SK-N-SH (cell line): ENCODE results near the gene CYP8B1. TPM values are rescaled to one million over a fixed set of nuclear protein-coding genes. Genes with fewer than 3 reads are reported as not detected.

ENCODE experiments used
- CTCF ChIA-PET: fragments of 300-600, 350-600 bp; formaldehyde crosslinking; extraction: SDS; loops from one replicate; lab custom pipeline; 2021; lab: Yijun Ruan, JAX
- POLR2A ChIA-PET: fragments of 350-600 bp; sonication (Branson Sonifier 250); formaldehyde crosslinking; extraction: SDS; loops from one replicate; lab custom pipeline; 2020; ENCODE audit warnings: antibody characterized with exemption, inconsistent platforms; lab: Yijun Ruan, JAX
- DNase-seq: peaks from one replicate; pipeline ENCODE4 v3.0.0; 2012
- H2AFZ ChIP-seq: fragments of 200-600 bp; sonication (generic); 2 replicates; pipeline ENCODE4 v1.8.1; 2016; ENCODE audit warnings: antibody characterized with exemption, mild to moderate bottlenecking, low read depth
- H3F3A ChIP-seq: fragments of 200-600 bp; sonication (generic); replicated peaks from 2 replicates; pipeline ENCODE3; 2016; ENCODE audit warnings: antibody characterized with exemption, mild to moderate bottlenecking; ENCODE audit not compliant: insufficient read depth
- H3K27ac ChIP-seq, 2 experiments: fragments of 200-500 bp in 1 of 2; fragments of 200-600 bp in 1 of 2; sonication (Bioruptor generic) in 1 of 2; sonication (generic), shearing (Covaris generic) in 1 of 2; 2 replicates each; pipeline versions ENCODE4 v1.5.1 to v1.6.1; 2014 to 2016; ENCODE audit warnings: low read depth in 2 of 2, inconsistent platforms in 1 of 2, low read length in 1 of 2, mild to moderate bottlenecking in 1 of 2, mixed read lengths in 1 of 2
- H3K27me3 ChIP-seq: fragments of 200-600 bp; sonication (generic), shearing (Covaris generic); 2 replicates; pipeline ENCODE4 v1.6.1; 2016; ENCODE audit warnings: mixed run types; ENCODE audit not compliant: insufficient read depth
- H3K36me3 ChIP-seq, 2 experiments: fragments of 200-500 bp in 1 of 2; fragments of 200-600 bp in 1 of 2; sonication (Bioruptor generic) in 1 of 2; sonication (generic) in 1 of 2; replicated peaks in 1 of 2; 2 replicates each; pipeline versions ENCODE3 to v1.5.1; 2014 to 2016; ENCODE audit warnings: low read length in 1 of 2, mild to moderate bottlenecking in 1 of 2; ENCODE audit not compliant: insufficient read depth in 2 of 2, control insufficient read depth in 1 of 2
- H3K4me1 ChIP-seq, 2 experiments: fragments of 200-500 bp in 1 of 2; fragments of 200-600 bp in 1 of 2; sonication (Bioruptor generic) in 1 of 2; sonication (generic), shearing (Covaris generic) in 1 of 2; 2 replicates each; pipeline versions ENCODE4 v1.5.1 to v1.6.1; 2014 to 2016; ENCODE audit warnings: low read depth in 1 of 2, low read length in 1 of 2, mixed run types in 1 of 2; ENCODE audit not compliant: insufficient read depth in 2 of 2, control insufficient read depth in 1 of 2
- H3K4me2 ChIP-seq: fragments of 200-600 bp; sonication (generic), shearing (Covaris generic); 2 replicates; pipeline ENCODE4 v1.6.1; 2017; ENCODE audit warnings: mixed run types
- H3K4me3 ChIP-seq, 2 experiments: fragments of 200-500 bp in 1 of 2; fragments of 200-600 bp in 1 of 2; sonication (Bioruptor generic) in 1 of 2; sonication (generic), shearing (Covaris generic) in 1 of 2; 2 replicates each; pipeline versions ENCODE4 v1.5.1 to v1.8.1; 2014 to 2016; ENCODE audit warnings: low read depth in 2 of 2, inconsistent platforms in 1 of 2, low read length in 1 of 2, mild to moderate bottlenecking in 1 of 2, mixed read lengths in 1 of 2, moderate library complexity in 1 of 2
- H3K79me2 ChIP-seq: fragments of 200-600 bp; sonication (generic); 2 replicates; pipeline ENCODE4 v1.8.1; 2017; ENCODE audit warnings: mild to moderate bottlenecking; ENCODE audit not compliant: insufficient read depth
- H3K9ac ChIP-seq: fragments of 200-600 bp; sonication (generic); 2 replicates; pipeline ENCODE4 v1.6.1; 2017; ENCODE audit warnings: mixed run types
- H3K9me2 ChIP-seq: fragments of 200-600 bp; sonication (generic); 2 replicates; pipeline ENCODE4 v1.6.1; 2017; ENCODE audit warnings: mixed run types
- H3K9me3 ChIP-seq: fragments of 200-600 bp; sonication (generic); 2 replicates; pipeline ENCODE4 v1.6.1; 2017; ENCODE audit warnings: mixed run types, mild to moderate bottlenecking, moderate library complexity
- H4K20me1 ChIP-seq: fragments of 200-600 bp; sonication (generic); 2 replicates; pipeline ENCODE4 v1.6.1; 2017; ENCODE audit warnings: mild to moderate bottlenecking, mixed run types; ENCODE audit not compliant: insufficient read depth
- CHD2 ChIP-seq: fragments of 150-350 bp; IDR thresholded peaks from 2 replicates; pipeline ENCODE4 v1.6.1; 2018; ENCODE audit warnings: low read length; ENCODE audit not compliant: partially characterized antibody
- CTCF ChIP-seq: fragments of 200-600 bp; sonication (generic); IDR thresholded peaks from 2 replicates; pipeline ENCODE4 v1.6.1; 2017; ENCODE audit warnings: antibody characterized with exemption, mild to moderate bottlenecking, moderate library complexity
- EP300 ChIP-seq, 2 experiments: IDR thresholded peaks; 2 replicates each; pipeline versions ENCODE4 v1.4.0 to v1.6.1; 2012; ENCODE audit warnings: borderline replicate concordance in 1 of 2, low read depth in 1 of 2, low read length in 1 of 2
- FOSL2 ChIP-seq: IDR thresholded peaks from 2 replicates; pipeline ENCODE4 v1.4.0; 2012; ENCODE audit warnings: low read depth, mild to moderate bottlenecking, moderate library complexity, borderline replicate concordance
- FOXJ3 ChIP-seq: sonication (generic); formaldehyde crosslinking; IDR thresholded peaks from 2 replicates; pipeline ENCODE4 v1.5.1; 2020; ENCODE audit warnings: mild to moderate bottlenecking, missing genetic modification reagents
- JUND ChIP-seq: IDR thresholded peaks from 2 replicates; pipeline ENCODE4 v1.4.0; 2012
- MEF2A ChIP-seq: IDR thresholded peaks from 2 replicates; pipeline ENCODE4 v1.4.0; 2012; ENCODE audit warnings: low read depth, borderline replicate concordance
- NRF1 ChIP-seq: IDR thresholded peaks from 2 replicates; pipeline ENCODE4 v1.6.1; 2012; ENCODE audit warnings: low read depth, mild to moderate bottlenecking, low read length
- RXRA ChIP-seq: IDR thresholded peaks from 2 replicates; pipeline ENCODE4 v1.4.0; 2012; ENCODE audit warnings: low read depth, mild to moderate bottlenecking, borderline replicate concordance
- WGBS: methylation state at CpG from one replicate; pipeline ENCODE4 v1.1.6; 2017; ENCODE audit warnings: low lambda C conversion rate; 5-methylcytosine and 5-hydroxymethylcytosine counted together
- polyA plus RNA-seq, 3 experiments: library from polyadenylated mRNA; depleted of rRNA; stranded (reverse); fragments of >200 nt; gene quantifications; 2 replicates each; pipeline ENCODE4 v1.2.3, GENCODE V29; 2012
- TF ChIP-seq, protein P1 (sequence below): IDR thresholded peaks from 2 replicates; pipeline ENCODE4; 2012

The CYP8B1 gene
- polyA plus RNA-seq, 1 of the 3 experiments (the other 2 are of a cell fraction) = not detected

DNA sequence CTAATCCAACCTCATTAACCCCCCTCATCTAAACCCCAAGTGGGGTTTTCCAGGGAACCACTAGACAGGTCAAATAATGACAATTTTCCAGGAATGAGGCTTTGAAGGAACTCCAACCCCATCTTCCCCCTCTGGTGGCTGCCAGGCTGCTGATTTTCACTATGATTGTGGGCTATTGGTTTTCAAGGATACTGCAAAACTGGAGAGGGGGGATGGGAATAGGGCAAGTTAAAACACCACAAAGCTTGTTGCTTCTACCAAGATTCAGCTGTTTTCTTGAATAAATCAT lies 19.8 kb upstream of the CYP8B1 start (continued):
- TF ChIP-seq CHD2 = no peak
- TF ChIP-seq FOXJ3 (CRISPR knock-in tag) = no peak
- TF ChIP-seq, protein P1, sequence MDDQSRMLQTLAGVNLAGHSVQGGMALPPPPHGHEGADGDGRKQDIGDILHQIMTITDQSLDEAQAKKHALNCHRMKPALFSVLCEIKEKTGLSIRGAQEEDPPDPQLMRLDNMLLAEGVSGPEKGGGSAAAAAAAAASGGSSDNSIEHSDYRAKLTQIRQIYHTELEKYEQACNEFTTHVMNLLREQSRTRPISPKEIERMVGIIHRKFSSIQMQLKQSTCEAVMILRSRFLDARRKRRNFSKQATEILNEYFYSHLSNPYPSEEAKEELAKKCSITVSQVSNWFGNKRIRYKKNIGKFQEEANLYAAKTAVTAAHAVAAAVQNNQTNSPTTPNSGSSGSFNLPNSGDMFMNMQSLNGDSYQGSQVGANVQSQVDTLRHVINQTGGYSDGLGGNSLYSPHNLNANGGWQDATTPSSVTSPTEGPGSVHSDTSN = no peak

- Histone ChIP-seq H3K4me3 (no peak overlapping the region), H3K79me2 (no peaks in the 10 kb centered on the region), H3K27me3 (no peaks in the 10 kb centered on the region), H4K20me1 (no peaks in the 10 kb centered on the region), H3K4me2 (no peak overlapping the region), H2AFZ (no peak overlapping the region), H3F3A (no peaks in the 10 kb centered on the region), H3K9me3 (no peaks in the 10 kb centered on the region), H3K9ac (no peak overlapping the region), H3K9me2 (no peaks in the 10 kb centered on the region), H3K4me1 (no peaks in the 10 kb centered on the region), H3K36me3 (no peaks in the 10 kb centered on the region), H3K27ac (no peak overlapping the region)
- WGBS = 31% methylated on average over 3 of the region's 3 CpGs
- CTCF ChIA-PET = interaction anchor here (1.2 to 1.9 kb wide), 2 partner anchors 56 to 64 kb away, joined by 3 to 4 read pairs; no protein-coding TSS in a partner anchor
- DNase-seq = no peak
- TF ChIP-seq EP300 (IDR thresholded peaks at IDR 0.05; ENCODE audit: borderline replicate concordance in 1 of 2, low read depth in 1 of 2, low read length in 1 of 2) (no peak), NRF1 (no peak), CTCF (no peak), JUND (no peak), MEF2A (no peak), FOSL2 (no peak), RXRA (no peak)
- TF ChIP-seq, protein P1 = no peak
- POLR2A ChIA-PET = no interaction called here
These were observed 19.3 kb upstream of the CYP8B1 start for GRCh38 chr3:42894698-42895579.
